B cell (primary cell): ENCODE measurements around the gene SGPL1.

Experiments
- CTCF ChIP-seq: fragments of 200-600 bp; IDR thresholded peaks from one replicate; pipeline ENCODE4 v1.8.0; 2022; ENCODE audit warnings: antibody characterized with exemption, mild to moderate bottlenecking
- EZH2 ChIP-seq: IDR thresholded peaks from 2 replicates; pipeline ENCODE4 v1.6.1; 2012; ENCODE audit warnings: borderline replicate concordance, low read depth, mild to moderate bottlenecking, moderate library complexity, low read length; ENCODE audit not compliant: insufficient read depth, poor library complexity, severe bottlenecking

DNA sequence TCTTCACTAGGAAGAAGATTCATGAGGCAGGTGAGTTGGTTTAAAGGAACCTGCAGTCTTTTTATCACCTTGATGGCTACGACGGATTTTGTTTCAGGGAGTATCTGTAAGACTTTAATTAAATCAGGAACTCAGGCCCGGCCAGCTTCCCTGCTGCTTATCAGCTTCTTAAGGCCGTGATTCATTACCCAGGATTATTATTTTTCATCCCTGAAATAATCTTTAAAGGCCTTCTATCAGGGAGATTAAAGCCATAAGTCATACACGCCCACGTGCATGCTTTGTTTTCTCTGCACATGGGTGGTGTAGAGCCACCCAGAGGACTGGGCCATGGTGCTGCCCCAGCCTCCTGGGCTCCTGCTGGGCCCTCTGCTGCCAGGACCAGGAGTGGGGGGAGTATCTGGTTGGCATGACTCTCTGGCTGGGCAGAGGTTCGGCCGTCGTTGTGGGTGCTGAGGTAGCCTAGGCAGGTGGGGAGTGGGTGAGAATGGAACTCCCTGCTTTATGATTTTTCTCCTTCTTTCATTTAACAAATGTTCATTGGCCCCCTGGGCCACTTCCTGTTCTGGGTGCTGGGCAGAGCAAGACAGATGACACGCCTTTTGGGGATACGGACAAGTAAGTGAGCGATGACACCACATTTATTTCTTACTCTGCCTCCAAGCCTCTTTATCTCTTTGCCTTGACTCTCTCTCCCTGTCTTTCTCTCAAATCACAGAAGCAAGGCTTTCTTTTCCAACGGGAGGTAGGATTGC is 111.6 kb downstream of the SGPL1 start:
- TF ChIP-seq CTCF (no peak), EZH2 (no peak)
